NCI-H146 treated with DMSO at 0.1 percent for 48 hours (cell line): ENCODE results near the gene ATL1.
"Not testable (repeated sequence)": the region's sequence is repeated elsewhere in the genome, so short reads cannot be mapped to it uniquely, and the experiment has no call there.

Experiments used
- DNase-seq: peaks from one replicate; lab custom pipeline; 2025; ENCODE audit not compliant: unreplicated experiment; lab: John Stamatoyannopoulos, UW

Gene ATL1

GRCh38 chr14:50600849-50601248, 40.9 kb downstream of the ATL1 start:
- DNase-seq, result no peak

GRCh38 chr14:50601394-50601793, 41.4 kb downstream of the ATL1 start:
- DNase-seq, result no peak

GRCh38 chr14:50602035-50602434, 42.1 kb downstream of the ATL1 start:
- no peak for DNase-seq

- no peak for DNase-seq
Measured at GRCh38 chr14:50603565-50603964, 43.6 kb downstream of the ATL1 start.

GRCh38 chr14:50605766-50606165, 45.8 kb downstream of the ATL1 start:
- DNase-seq, result no peak

GRCh38 chr14:50606468-50606867, 46.5 kb downstream of the ATL1 start:
- no peak for DNase-seq

- DNase-seq, result no peak
Measured at GRCh38 chr14:50607181-50607580, 47.2 kb downstream of the ATL1 start.

GRCh38 chr14:50607761-50608160, 47.8 kb downstream of the ATL1 start:
- no peak for DNase-seq

- no peak for DNase-seq
Measured at GRCh38 chr14:50608302-50608851, 48.4 kb downstream of the ATL1 start.

GRCh38 chr14:50610465-50610864, 50.5 kb downstream of the ATL1 start:
- no peak for DNase-seq

GRCh38 chr14:50612806-50613205, 52.9 kb downstream of the ATL1 start:
- DNase-seq, result no peak

- DNase-seq, result no peak
Measured at GRCh38 chr14:50615056-50615455, 55.1 kb downstream of the ATL1 start.

GRCh38 chr14:50615552-50615951, 55.6 kb downstream of the ATL1 start:
- no peak for DNase-seq

GRCh38 chr14:50616275-50616674, 56.3 kb downstream of the ATL1 start:
- DNase-seq, result no peak

- DNase-seq, result no peak
Measured at GRCh38 chr14:50619569-50620141, 59.7 kb downstream of the ATL1 start.

- DNase-seq, result no peak
Measured at GRCh38 chr14:50620341-50620740, 60.4 kb downstream of the ATL1 start.

- no peak for DNase-seq
Measured at GRCh38 chr14:50622978-50623377, 63.0 kb downstream of the ATL1 start.

GRCh38 chr14:50624447-50624846, 64.5 kb downstream of the ATL1 start:
- DNase-seq, result no peak

- not testable (repeated sequence) for DNase-seq
Measured at GRCh38 chr14:50624947-50625346, 65.0 kb downstream of the ATL1 start.

GRCh38 chr14:50631408-50631821, 71.5 kb downstream of the ATL1 start:
- no peak for DNase-seq

GRCh38 chr14:50633954-50634353, 74.0 kb downstream of the ATL1 start:
- DNase-seq, result no peak

- DNase-seq, result no peak
Measured at GRCh38 chr14:50635141-50635540, 75.2 kb downstream of the ATL1 start.

GRCh38 chr14:50647282-50647681, 87.3 kb downstream of the ATL1 start:
- no peak for DNase-seq
